Testis (tissue), 2 donors: ENCODE results near the gene APCDD1L.

Source experiments
- CTCF ChIP-seq, 3 experiments: fragments of 450-650 bp in 2 of 3; fragments of 200-600 bp in 1 of 3; sonication (generic) in 1 of 3; IDR thresholded peaks; one replicate each; pipeline ENCODE4 v1.5.1; 2016 to 2019; ENCODE audit warnings: antibody characterized with exemption in 3 of 3, mild to moderate bottlenecking in 2 of 3, moderate library complexity in 1 of 3
- POLR2A ChIP-seq: fragments of 450-650 bp; IDR thresholded peaks from one replicate; pipeline ENCODE4 v1.6.1; 2017; ENCODE audit warnings: antibody characterized with exemption, mild to moderate bottlenecking, moderate library complexity

GRCh38 chr20:58467572-58468527, 47.3 kb downstream of the APCDD1L start:
- TF ChIP-seq CTCF (IDR thresholded peaks at IDR 0.05), result no peak
- no peak for TF ChIP-seq POLR2A
